Measurements from ENCODE around the gene OR4B1. TPM values are rescaled to one million over a fixed set of nuclear protein-coding genes. Genes with fewer than 3 reads are reported as not detected.

Gene OR4B1
- total and polyA plus RNA-seq, 2 donors (not counting 3 experiments of a cell fraction or from before 2014, with no cell fraction given): not detected

GRCh38 chr11:48193876-48194275 lies 22.7 kb upstream of the OR4B1 start:
- Histone ChIP-seq H3K27ac (ENCODE audit: insufficient read depth, low read depth, low read length) (no peak overlapping the region), H3K36me3 (ENCODE audit: control insufficient read depth in 2 of 2, extremely low read depth in 1 of 2, insufficient read depth in 2 of 2, low read length in 2 of 2) (no peaks in the 10 kb centered on the region), H3K79me2 (ENCODE audit: control insufficient read depth, insufficient read depth, low read length) (no peaks in the 10 kb centered on the region), H3K9me3 (replicated peaks; ENCODE audit: control insufficient read depth, insufficient read depth, low read length) (no peaks in the 10 kb centered on the region), H3K9me1 (replicated peaks; ENCODE audit: control insufficient read depth, extremely low read depth, insufficient read depth, low read length) (no peaks in the 10 kb centered on the region), H3K4me1 (ENCODE audit: control insufficient read depth, extremely low read depth, insufficient read depth, low read length) (no peaks in the 10 kb centered on the region), H3K4me3 (replicated peaks in 1 of 3; ENCODE audit: insufficient read depth in 1 of 3, low read depth in 1 of 3, low read length in 3 of 3) (no peak overlapping the region), H3K27me3 (ENCODE audit: control insufficient read depth in 2 of 2, insufficient read depth in 2 of 2, low read length in 2 of 2) (no peaks in the 10 kb centered on the region), H2AFZ (ENCODE audit: low read depth, low read length) (no peak overlapping the region), H3K9ac (replicated peaks; ENCODE audit: extremely low read depth, insufficient read depth, low read length) (no peak overlapping the region), H3K4me2 (ENCODE audit: insufficient read depth, low read length) (no peak overlapping the region), H4K20me1 (replicated peaks; ENCODE audit: control insufficient read depth, extremely low read depth, insufficient read depth, low read length) (no peaks in the 10 kb centered on the region)
- FAIRE-seq: no peak
- CTCF ChIA-PET: no interaction called here
- dilution Hi-C loops (cut with MboI; ENCODE audit: extremely low pct_ligation_motif_present, low sequenced_read_pairs): no loop called here
- TF ChIP-seq POLR2AphosphoS5 (IDR thresholded peaks at IDR 0.05; ENCODE audit: insufficient read depth, low read depth, low read length): no peak
- no peak for TF ChIP-seq JUN (IDR thresholded peaks at IDR 0.05; ENCODE audit: borderline replicate concordance, insufficient read depth, insufficient read length, low read depth)
- no peak for TF ChIP-seq MYC (IDR thresholded peaks at IDR 0.05; ENCODE audit: low read depth, low read length)
- TF ChIP-seq, protein P1, sequence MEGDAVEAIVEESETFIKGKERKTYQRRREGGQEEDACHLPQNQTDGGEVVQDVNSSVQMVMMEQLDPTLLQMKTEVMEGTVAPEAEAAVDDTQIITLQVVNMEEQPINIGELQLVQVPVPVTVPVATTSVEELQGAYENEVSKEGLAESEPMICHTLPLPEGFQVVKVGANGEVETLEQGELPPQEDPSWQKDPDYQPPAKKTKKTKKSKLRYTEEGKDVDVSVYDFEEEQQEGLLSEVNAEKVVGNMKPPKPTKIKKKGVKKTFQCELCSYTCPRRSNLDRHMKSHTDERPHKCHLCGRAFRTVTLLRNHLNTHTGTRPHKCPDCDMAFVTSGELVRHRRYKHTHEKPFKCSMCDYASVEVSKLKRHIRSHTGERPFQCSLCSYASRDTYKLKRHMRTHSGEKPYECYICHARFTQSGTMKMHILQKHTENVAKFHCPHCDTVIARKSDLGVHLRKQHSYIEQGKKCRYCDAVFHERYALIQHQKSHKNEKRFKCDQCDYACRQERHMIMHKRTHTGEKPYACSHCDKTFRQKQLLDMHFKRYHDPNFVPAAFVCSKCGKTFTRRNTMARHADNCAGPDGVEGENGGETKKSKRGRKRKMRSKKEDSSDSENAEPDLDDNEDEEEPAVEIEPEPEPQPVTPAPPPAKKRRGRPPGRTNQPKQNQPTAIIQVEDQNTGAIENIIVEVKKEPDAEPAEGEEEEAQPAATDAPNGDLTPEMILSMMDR (IDR thresholded peaks at IDR 0.05; ENCODE audit: extremely low read depth in 1 of 2, insufficient read depth in 1 of 2, low read depth in 1 of 2, low read length in 2 of 2): no peak
- TF ChIP-seq, protein P2, sequence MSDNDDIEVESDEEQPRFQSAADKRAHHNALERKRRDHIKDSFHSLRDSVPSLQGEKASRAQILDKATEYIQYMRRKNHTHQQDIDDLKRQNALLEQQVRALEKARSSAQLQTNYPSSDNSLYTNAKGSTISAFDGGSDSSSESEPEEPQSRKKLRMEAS (IDR thresholded peaks at IDR 0.05; ENCODE audit: insufficient read depth, insufficient read length): no peak
- no peak for TF ChIP-seq POLR2A (IDR thresholded peaks at IDR 0.05; ENCODE audit: low read depth, low read length)
- no peak for TF ChIP-seq EZH2 (IDR thresholded peaks at IDR 0.05; ENCODE audit: borderline replicate concordance, low read depth, low read length, severe bottlenecking)
- no peak for TF ChIP-seq GATA2 (IDR thresholded peaks at IDR 0.05; ENCODE audit: insufficient read depth, insufficient read length, low read depth, low read length)
- intact Hi-C loops (cut with micrococcal nuclease): no loop called here
- DNase-seq (ENCODE audit: low read depth, low spot score): no peak
- POLR2A ChIA-PET: no interaction called here
- no TSS peak for BruUV-seq (replicated peaks)

Data from endothelial cell of umbilical vein (primary cell).